Choroid plexus epithelial cell (primary cell): Measurements from ENCODE around the gene MOB3B.

Experiments
- DNase-seq: peaks from one replicate; pipeline ENCODE4 v3.0.0-alpha.2; 2010; ENCODE audit warnings: low read depth
- H3K4me3 ChIP-seq: 2 replicates; pipeline ENCODE4 v1.5.1; 2011; ENCODE audit warnings: low read depth, mild to moderate bottlenecking, control low read depth, low read length, moderate library complexity
- CTCF ChIP-seq: conservative IDR thresholded peaks from 2 replicates; pipeline ENCODE4 v1.5.1; 2011; ENCODE audit warnings: low read depth, mild to moderate bottlenecking, control low read depth, inconsistent platforms, low read length, moderate library complexity

MOB3B gene

GRCh38 chr9:27440888-27441740 is 88.5 kb downstream of the MOB3B start:
- no peak for TF ChIP-seq CTCF
- H3K4me3 ChIP-seq: no peak overlapping the region
- no peak for DNase-seq

- no peak for DNase-seq
- no peak overlapping the region for H3K4me3 ChIP-seq
- no peak for TF ChIP-seq CTCF
Observed at GRCh38 chr9:27438522-27438921, 91.1 kb downstream of the MOB3B start.

GRCh38 chr9:27437652-27438373 is 91.8 kb downstream of the MOB3B start:
- no peak for TF ChIP-seq CTCF
- DNase-seq: no peak
- H3K4me3 ChIP-seq: no peak overlapping the region

- DNase-seq: peak; percentile 8
- no peak for TF ChIP-seq CTCF
- no peak overlapping the region for H3K4me3 ChIP-seq
Observed at GRCh38 chr9:27436234-27436633, 93.4 kb downstream of the MOB3B start.

- DNase-seq: peak; percentile 7
- TF ChIP-seq CTCF: no peak
- no peak overlapping the region for H3K4me3 ChIP-seq
Observed at GRCh38 chr9:27433631-27434325, 95.8 kb downstream of the MOB3B start.

GRCh38 chr9:27432308-27432707 is 97.3 kb downstream of the MOB3B start:
- no peak overlapping the region for H3K4me3 ChIP-seq
- no peak for DNase-seq
- TF ChIP-seq CTCF: no peak
